GM19043 (cell line): ENCODE measurements around the gene XPR1.
"Not testable (repeated sequence)": the region's sequence is repeated elsewhere in the genome, so short reads cannot be mapped to it uniquely, and the experiment has no call there.

Experiments
- ATAC-seq: cut with Tn5 transposase; IDR thresholded peaks from one replicate; pipeline ENCODE4 v1.9.1; 2021; ENCODE audit warnings: low read depth; ENCODE audit not compliant: unreplicated experiment

XPR1 gene

GRCh38 chr1:180642781-180643180 lies 11.0 kb downstream of the XPR1 start:
- no peak for ATAC-seq

GRCh38 chr1:180643693-180644092 lies 11.9 kb downstream of the XPR1 start:
- ATAC-seq: no peak

DNA sequence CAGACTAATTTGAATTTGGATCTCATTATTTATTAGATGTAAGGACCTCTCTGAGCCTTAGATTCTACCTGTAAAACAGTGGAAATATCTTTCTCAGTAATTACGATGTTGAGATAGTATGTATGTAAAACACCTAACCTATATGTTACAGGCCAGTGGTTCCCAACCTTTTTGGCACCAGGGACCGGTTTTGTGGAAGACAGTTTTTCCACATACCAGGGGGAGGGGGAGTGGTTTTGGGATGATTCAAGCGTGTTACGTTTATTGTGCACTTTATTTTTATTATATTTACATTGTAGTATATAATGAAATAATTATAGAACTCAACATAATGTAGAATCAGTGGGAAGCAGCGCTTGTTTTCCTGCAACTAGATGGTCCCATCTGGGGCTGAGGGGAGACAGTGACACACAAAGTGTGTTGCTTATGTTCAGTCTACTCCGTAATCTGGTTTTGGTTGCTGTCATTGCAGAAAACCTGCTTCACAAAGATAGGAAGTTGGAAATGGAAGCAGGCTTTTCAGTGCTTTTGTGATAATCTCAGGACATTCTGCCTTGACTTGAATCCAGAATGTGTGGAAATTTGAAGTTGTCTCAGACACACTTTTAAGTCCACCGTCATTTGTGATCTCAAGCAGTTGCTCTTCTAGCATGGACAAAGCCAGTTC lies 12.8 kb downstream of the XPR1 start:
- ATAC-seq: no peak

- ATAC-seq: not testable (repeated sequence)
Measured at GRCh38 chr1:180645261-180645660, 13.4 kb downstream of the XPR1 start.

- no peak for ATAC-seq
Measured at GRCh38 chr1:180646093-180646492, 14.3 kb downstream of the XPR1 start.

DNA sequence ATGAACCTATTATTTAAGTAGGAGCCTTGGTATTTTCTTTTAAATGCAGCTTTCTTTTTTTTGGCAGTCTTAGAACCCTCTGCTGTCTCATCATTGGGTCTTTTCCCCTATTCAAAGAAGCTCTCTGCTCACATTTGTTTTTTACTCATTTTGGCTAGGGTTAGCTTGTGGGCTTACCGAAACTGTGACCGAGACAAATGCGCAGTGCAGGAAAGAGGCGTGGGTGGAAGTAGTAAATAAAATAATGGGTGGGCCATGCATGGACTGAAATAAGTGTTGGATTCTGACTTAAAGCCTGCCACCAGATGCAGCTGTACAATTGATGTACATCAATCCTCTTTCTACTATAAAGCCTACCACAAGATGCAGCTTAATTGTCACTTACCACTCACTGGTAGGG lies 14.7 kb downstream of the XPR1 start:
- ATAC-seq: no peak

GRCh38 chr1:180652792-180653191 lies 21.0 kb downstream of the XPR1 start:
- no peak for ATAC-seq

- ATAC-seq: no peak
Measured at GRCh38 chr1:180662709-180663108, 30.9 kb downstream of the XPR1 start.

DNA sequence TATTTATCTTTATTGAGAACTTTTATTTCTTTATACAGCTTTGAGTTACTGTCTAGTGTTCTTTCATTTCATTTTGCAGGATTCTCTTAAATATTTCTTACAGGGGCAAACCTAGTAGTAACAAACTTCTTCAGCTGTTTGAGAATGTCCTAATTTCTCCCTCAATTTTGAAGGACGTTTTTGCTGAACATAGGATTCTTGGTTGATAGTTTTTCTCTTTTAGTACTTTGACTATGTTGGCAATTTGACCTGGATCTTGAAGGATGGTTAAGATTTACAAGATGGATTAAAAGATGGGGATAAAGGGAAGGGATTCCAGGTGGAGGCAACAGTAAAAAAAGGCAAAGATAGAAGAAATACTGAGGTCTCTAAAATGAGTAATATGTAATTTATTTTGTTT lies 38.9 kb downstream of the XPR1 start:
- no peak for ATAC-seq

GRCh38 chr1:180672105-180672504 lies 40.3 kb downstream of the XPR1 start:
- no peak for ATAC-seq

DNA sequence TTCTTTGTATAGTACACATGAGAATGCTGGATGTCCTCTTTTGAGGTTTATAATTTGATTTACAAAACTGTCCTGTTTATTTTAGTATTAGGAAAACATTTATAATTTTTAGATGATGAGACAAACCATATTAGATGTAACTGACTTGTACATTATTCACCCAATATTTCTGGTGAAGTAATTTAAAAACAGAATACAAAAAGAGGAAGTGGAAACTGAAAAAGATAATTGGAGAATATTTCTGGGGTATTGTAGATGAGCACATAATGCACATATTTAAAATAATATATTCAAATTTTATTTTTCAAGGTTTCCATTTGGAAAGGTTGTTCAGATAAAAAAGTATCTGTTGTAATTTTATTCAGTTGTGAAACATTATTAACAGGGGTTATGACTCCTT lies 40.7 kb downstream of the XPR1 start:
- no peak for ATAC-seq

DNA sequence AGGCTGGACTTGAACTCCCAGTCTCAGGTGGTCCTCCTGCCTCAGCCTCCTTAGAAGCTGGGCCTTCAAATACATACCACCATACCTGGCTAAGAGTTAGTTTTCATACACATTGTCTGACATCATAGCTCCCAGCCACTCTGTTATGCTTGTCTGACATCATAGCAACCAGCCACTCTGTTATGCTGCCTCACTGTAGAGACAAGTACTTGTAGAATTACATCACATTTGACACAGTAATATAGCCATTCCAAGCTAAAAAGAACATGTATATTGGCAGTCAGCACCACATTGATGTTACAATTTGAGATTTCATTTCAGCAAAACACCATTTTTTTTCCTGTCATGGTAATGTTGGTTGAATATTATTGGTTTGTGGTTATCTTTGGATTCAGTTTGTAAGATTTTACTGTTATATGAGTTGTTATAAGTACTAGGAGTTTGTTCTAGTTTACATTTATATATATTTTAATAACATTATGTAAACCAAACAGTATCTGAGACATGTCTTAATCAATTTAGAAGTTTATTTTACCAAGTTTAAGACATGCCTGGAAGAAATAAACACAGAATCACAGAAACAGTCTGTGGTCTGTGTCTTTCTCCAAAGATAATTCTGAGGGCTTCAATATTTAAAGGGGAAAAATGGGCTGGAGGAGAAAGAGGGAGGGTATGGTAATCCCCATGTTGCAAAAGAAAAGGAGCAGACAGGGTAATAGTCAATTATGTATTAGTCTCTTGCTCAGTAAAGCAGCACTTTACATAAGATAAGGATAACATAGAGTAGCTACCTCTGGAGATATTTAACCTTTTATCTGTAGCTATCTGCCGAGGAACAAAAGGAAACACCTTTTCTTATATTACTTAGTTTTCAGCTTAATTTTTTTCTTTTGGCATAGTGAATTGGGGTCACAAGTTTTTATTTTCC lies 43.0 kb downstream of the XPR1 start:
- ATAC-seq: no peak

DNA sequence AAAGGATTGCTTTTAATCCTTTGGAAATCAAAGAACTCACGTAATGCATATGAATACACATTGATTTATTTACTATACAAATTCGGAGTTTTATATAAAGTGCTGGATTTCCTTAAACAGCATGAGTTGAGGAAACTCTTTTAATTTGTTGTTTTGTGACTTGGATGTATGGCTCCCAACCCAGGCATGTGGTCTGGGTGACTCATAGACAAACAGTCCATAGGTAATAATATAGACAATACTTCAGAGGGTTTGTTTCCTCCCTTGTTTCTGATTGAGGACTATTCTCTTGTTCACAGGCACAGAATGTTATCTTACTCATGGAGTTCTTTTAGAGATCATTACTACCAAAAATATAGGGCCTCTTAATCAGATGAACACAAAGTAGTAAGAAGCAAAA lies 43.8 kb downstream of the XPR1 start:
- ATAC-seq: no peak

DNA sequence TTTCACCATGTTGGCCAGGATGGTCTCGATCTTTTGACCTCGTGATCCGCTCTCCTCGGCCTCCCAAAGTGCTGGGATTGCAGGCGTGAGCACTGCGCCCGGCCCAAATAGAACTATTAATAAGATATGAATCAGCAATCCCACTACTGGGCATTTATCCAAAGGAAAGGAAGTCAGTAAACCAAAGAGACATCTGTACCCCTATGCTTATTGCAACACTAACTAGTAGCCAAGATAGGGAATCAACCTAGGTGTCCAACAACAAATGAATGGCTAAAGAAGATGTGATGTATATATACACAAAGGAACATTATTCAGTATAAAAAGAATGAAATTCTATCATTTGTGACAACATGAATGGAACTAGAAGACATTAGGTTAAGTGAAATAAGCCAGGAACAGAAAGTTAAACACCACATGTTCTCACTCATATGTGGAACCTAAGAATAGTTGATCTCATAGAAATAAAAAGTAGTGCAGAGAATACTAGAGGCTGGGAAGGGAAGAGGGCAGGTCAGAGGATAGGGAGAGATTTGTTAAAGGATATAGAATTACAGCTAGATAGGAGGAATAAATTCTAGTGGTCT lies 48.8 kb downstream of the XPR1 start:
- ATAC-seq: no peak

DNA sequence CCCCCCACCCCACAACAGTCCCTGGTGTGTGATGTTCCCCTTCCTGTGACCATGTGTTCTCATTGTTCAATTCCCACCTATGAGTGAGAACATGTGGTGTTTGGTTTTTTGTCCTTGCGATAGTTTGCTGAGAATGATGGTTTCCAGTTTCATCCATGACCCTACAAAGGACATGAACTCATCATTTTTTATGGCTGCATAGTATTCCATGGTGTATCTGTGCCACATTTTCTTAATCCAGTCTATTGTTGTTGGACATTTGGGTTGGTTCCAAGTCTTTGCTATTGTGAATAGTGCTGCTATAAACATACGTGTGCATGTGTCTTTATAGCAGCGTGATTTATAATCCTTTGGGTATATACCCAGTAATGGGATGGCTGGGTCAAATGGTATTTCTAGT lies 51.3 kb downstream of the XPR1 start:
- ATAC-seq: not testable (repeated sequence)

DNA sequence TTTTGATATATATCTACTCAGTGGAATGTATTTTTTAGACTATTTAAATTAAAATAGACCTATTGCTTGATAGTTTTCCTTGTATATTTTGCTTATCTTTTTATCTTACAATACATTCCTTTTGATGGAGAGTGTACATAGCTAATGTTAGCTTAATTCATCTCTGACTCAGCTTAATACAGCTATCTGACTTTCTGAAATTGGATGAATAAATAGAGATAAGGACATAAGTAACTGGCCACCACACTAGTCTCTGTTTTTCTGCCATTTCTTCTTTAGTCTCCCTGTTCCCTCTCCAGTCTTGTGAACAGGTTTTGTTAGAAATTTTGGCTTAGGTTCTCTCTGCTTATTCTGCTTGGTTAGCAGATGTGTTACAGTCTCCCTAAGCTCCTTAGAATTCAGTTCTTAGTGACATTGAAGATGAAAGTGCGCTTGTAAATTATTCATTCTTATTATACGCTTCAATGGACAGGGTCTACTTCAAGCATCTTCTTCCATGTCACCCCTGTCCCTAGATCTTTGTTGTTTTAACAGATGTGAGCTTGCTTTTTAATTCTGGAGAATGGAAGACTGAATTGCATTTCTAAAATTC lies 59.6 kb downstream of the XPR1 start:
- no peak for ATAC-seq

GRCh38 chr1:180693564-180694244 lies 61.9 kb downstream of the XPR1 start:
- no peak for ATAC-seq

DNA sequence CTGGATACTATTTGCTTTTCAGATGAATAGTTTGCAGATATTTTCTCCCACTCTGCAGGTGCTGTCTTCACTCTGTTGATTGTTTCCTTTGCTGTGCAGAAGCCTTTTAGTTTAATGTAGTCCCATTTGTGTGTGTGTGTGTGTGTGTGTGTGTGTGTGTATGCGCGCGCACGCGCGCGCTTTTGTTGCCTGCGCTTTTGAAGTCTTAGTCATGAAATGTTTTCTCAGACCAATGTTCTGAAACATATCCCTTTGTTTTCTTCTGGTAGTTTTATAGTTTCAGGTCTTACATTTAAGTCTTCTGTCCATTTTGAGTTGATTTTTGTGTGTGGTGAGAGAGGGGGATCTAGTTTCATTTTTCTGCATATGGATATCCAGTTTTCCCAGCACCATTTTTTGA lies 63.5 kb downstream of the XPR1 start:
- ATAC-seq: no peak

- ATAC-seq: no peak
Measured at GRCh38 chr1:180696361-180696760, 64.5 kb downstream of the XPR1 start.

DNA sequence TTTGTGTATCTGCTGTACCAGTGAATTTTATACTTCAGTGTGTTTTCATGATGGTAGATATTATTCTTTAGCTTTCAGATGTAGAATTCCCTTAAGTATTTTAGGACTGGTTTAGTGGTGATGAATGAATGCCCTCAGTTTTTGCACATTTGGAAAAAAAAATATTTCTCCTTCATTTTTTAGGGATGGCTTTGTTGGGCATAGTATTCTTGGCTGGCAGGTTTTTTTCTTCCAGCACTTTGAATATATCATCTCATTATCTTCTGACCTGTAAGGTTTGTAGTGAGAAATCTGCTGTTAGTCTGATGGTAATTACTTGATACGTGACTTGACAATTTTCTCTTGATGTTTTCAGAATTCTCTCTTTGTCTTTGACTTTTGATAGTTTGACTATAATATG lies 66.8 kb downstream of the XPR1 start:
- no peak for ATAC-seq

- ATAC-seq: not testable (repeated sequence)
Measured at GRCh38 chr1:180702376-180702775, 70.6 kb downstream of the XPR1 start.
